Tibial nerve (tissue), 4 donors: ENCODE data around the gene CRTC3. TPM values are rescaled to one million over a fixed set of nuclear protein-coding genes. Genes with fewer than 3 reads are reported as not detected.
A peak's percentile ranks its signal among the peaks of the same experiment; 100 is the strongest.

Source experiments
- DNase-seq, 2 donors: peaks; one replicate each; pipeline ENCODE4 v3.0.0-alpha.2; 2019; ENCODE audit warnings: low spot score in 2 of 2
- H3K27ac ChIP-seq, 4 donors: fragments of 200-600 bp; sonication (generic) in 3 of 4; one replicate each; pipeline ENCODE4 v1.5.1; 2017 to 2019; ENCODE audit warnings: mild to moderate bottlenecking in 1 of 4
- H3K27me3 ChIP-seq, 2 donors: fragments of 200-600 bp; sonication (generic) in 1 of 2; one replicate each; pipeline versions ENCODE4 v1.5.1 to v1.6.0; 2017 to 2019
- H3K36me3 ChIP-seq, 3 donors: fragments of 200-600 bp; sonication (generic); one replicate each; pipeline ENCODE4 v1.5.1; 2018 to 2019
- H3K4me1 ChIP-seq, 4 donors: fragments of 200-600 bp; sonication (generic) in 3 of 4; one replicate each; pipeline ENCODE4 v1.5.1; 2017 to 2019
- H3K4me3 ChIP-seq, 4 donors: fragments of 200-600 bp; sonication (generic) in 3 of 4; one replicate each; pipeline ENCODE4 v1.5.1; 2017 to 2019; ENCODE audit warnings: mild to moderate bottlenecking in 1 of 4, moderate library complexity in 1 of 4
- H3K9me3 ChIP-seq, 4 donors: fragments of 200-600 bp; sonication (generic) in 3 of 4; one replicate each; pipeline ENCODE4 v1.5.1; 2017 to 2019
- CTCF ChIP-seq, 5 experiments: fragments of 200-600 bp in 3 of 5; fragments of 450-650 bp in 2 of 5; sonication (generic) in 3 of 5; IDR thresholded peaks; one replicate each; pipeline ENCODE4 v1.5.1; 2016 to 2019; ENCODE audit warnings: antibody characterized with exemption in 5 of 5, mild to moderate bottlenecking in 3 of 5, moderate library complexity in 2 of 5
- EP300 ChIP-seq, 2 donors: sonication (generic); formaldehyde crosslinking; IDR thresholded peaks; one replicate each; pipeline ENCODE4 v1.6.1; 2017; ENCODE audit warnings: antibody characterized with exemption in 2 of 2, mild to moderate bottlenecking in 1 of 2
- POLR2A ChIP-seq, 2 donors: fragments of 450-650 bp; IDR thresholded peaks; one replicate each; pipeline ENCODE4 v1.6.1; 2017; ENCODE audit warnings: antibody characterized with exemption in 2 of 2, mild to moderate bottlenecking in 2 of 2, moderate library complexity in 2 of 2
- WGBS, 2 donors: methylation state at CpG; one replicate each; pipeline ENCODE4 v1.1.5; 2018; 5-methylcytosine and 5-hydroxymethylcytosine counted together
- total RNA-seq, 4 donors: library from RNA; depleted of rRNA; stranded (reverse); fragments of >200 nt; gene quantifications; one replicate each; pipeline ENCODE4 v1.1.0, GENCODE V29; 2016

The CRTC3 gene
- total RNA-seq, 4 donors from 2014 or later: 52.7 to 63.7 (median 60.6) TPM

GRCh38 chr15:90679959-90680358, 150.2 kb downstream of the CRTC3 start:
- Histone ChIP-seq H3K27me3 (no peaks in the 10 kb centered on the region), H3K4me3 (no peak overlapping the region), H3K36me3 (no peaks in the 10 kb centered on the region), H3K27ac (peak overlapping the region; percentile 40 to 87 (median 69)), H3K9me3 (no peaks in the 10 kb centered on the region), H3K4me1 (peaks cover 0 to 19% (median 11%) of the 10 kb centered on the region in 4 donors)
- TF ChIP-seq POLR2A (IDR thresholded peaks at IDR 0.05) (no peak), EP300 (IDR thresholded peaks at IDR 0.05) (peak in 1 of 2 donors; percentile 67)
- WGBS, 2 donors: 58 to 75% methylated on average over 3 of the region's 3 CpGs
- peak; percentile 45 to 64 for DNase-seq

DNA sequence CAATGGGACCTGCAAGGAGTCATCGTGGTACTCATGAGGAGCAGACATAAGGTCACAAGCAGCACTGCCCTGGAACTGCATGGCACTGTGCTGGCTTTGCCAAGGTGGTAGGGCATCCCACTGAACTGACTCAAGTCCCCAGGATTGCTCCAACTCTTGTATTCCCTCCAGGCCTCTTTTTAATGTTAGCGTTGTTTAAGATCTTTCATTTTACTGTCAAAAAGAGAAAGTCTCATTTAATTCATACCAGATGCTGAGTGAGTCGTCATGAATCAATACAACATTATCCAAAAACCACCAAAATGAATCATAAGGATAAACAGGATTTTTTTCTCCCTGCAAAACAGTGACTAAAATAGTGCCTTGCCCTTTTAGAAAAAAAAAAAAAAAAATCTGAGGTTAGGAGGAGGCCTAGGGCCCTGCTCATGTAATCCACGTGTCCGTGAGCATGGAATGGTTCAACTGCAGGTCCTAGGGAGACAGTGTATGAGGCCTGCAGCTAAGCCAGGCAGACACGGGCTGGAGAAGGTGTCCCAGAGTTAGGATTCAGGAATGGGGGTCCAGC, 150.7 kb downstream of the CRTC3 start:
- WGBS, 2 donors: 28 to 34% methylated on average over 6 of the region's 6 CpGs
- Histone ChIP-seq H3K27ac (peak overlapping the region; percentile 40 to 87 (median 69)), H3K27me3 (no peaks in the 10 kb centered on the region), H3K4me3 (no peak overlapping the region), H3K36me3 (no peaks in the 10 kb centered on the region), H3K9me3 (no peaks in the 10 kb centered on the region), H3K4me1 (peaks cover 0 to 19% (median 11%) of the 10 kb centered on the region in 4 donors)
- TF ChIP-seq CTCF (IDR thresholded peaks at IDR 0.05) (no peak), POLR2A (IDR thresholded peaks at IDR 0.05) (no peak), EP300 (IDR thresholded peaks at IDR 0.05) (peak in 1 of 2 donors; percentile 64)
- DNase-seq: peak; percentile 31 to 58

DNA sequence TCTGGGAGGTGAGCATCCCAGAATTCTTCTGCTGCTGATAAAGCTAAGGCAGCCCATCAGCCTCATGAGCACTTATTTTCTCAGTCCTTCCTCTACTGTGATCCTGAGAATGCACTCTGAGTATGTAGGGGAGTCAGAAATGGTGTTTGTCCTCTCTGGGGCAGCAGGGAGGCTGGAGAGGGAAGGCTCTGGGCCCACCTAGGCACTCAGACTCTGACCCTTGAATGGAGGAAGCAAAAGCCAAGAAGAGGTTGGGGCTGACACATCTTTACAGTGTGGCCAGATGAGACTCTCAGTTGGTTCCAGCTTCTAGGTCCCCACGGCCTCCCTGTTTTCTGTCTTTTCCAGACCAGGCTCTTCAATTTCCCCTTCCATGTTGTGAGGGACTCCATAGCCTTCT, 151.3 kb downstream of the CRTC3 start:
- H3K36me3 ChIP-seq: no peaks in the 10 kb centered on the region
- H3K4me1 ChIP-seq: peaks cover 0 to 19% (median 11%) of the 10 kb centered on the region in 4 donors
- WGBS, 2 donors: 78 to 88% methylated on average over 1 of the region's 1 CpG
- no peak overlapping the region for H3K4me3 ChIP-seq
- no peaks in the 10 kb centered on the region for H3K27me3 ChIP-seq
- H3K9me3 ChIP-seq: no peaks in the 10 kb centered on the region
- TF ChIP-seq CTCF (IDR thresholded peaks at IDR 0.05) (no peak), EP300 (IDR thresholded peaks at IDR 0.05) (no peak), POLR2A (IDR thresholded peaks at IDR 0.05) (no peak)
- DNase-seq: no peak
- peak overlapping the region; percentile 17 to 87 (median 69) for H3K27ac ChIP-seq

DNA sequence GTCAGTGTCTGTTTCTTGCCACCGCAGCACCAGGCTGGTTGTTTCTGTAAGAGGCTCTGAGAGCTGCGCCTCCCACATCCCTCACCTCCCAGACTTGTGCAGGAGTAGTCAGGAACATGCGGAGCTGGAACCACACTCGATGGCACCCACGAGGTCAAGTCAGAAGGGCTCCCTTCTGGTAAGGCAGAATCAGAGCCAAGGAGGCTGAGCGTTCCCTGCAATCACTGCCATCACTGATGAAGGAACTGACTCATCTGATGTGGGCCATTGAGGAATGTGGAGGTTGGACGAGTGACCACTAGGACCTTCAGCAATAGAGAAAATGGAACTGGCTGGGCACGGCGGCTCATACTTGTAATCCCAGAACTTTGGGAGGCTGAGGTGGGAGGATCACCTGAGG, 151.8 kb downstream of the CRTC3 start:
- H3K27me3 ChIP-seq: no peaks in the 10 kb centered on the region
- H3K4me1 ChIP-seq: peaks cover 0 to 22% (median 11%) of the 10 kb centered on the region in 4 donors
- TF ChIP-seq EP300 (IDR thresholded peaks at IDR 0.05) (peak in 1 of 2 donors; percentile 65), POLR2A (IDR thresholded peaks at IDR 0.05) (no peak)
- no peaks in the 10 kb centered on the region for H3K36me3 ChIP-seq
- WGBS, 2 donors: 63 to 74% methylated on average over 9 of the region's 9 CpGs
- no peaks in the 10 kb centered on the region for H3K9me3 ChIP-seq
- peak; percentile 23 to 60 for DNase-seq
- peak overlapping the region; percentile 17 to 87 (median 69) for H3K27ac ChIP-seq
- no peak overlapping the region for H3K4me3 ChIP-seq

DNA sequence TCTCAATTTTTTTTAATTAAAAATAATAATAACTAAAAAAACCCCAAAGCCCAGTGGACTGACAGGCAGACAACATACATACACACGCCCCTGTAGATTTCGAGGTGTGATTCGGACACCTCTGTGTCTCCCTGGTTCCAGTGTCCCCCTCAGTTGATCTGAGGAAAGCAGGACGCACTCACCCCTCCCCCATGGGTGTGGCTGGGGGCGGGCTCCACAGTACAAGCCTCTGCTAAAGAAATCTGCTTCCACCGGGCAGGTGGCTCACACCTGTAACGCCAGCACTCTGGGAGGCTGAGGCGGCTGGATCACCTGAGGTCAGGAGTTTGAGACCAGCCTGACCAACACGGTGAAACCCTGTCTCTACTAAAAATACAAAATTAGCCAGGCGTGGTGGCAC, 153.6 kb downstream of the CRTC3 start:
- Histone ChIP-seq H3K9me3 (no peaks in the 10 kb centered on the region), H3K36me3 (no peaks in the 10 kb centered on the region), H3K4me3 (no peak overlapping the region), H3K4me1 (peaks cover 0 to 22% (median 11%) of the 10 kb centered on the region in 4 donors), H3K27me3 (no peaks in the 10 kb centered on the region), H3K27ac (no peak overlapping the region)
- no peak for DNase-seq
- TF ChIP-seq EP300 (IDR thresholded peaks at IDR 0.05): no peak
- no peak for TF ChIP-seq POLR2A (IDR thresholded peaks at IDR 0.05)
- no peak for TF ChIP-seq CTCF (IDR thresholded peaks at IDR 0.05)
- 85 to 86% methylated on average over 10 of the region's 10 CpGs for WGBS, 2 donors

GRCh38 chr15:90683876-90684275, 154.2 kb downstream of the CRTC3 start:
- no peaks in the 10 kb centered on the region for H3K36me3 ChIP-seq
- 70 to 76% methylated on average over 4 of the region's 4 CpGs for WGBS, 2 donors
- TF ChIP-seq CTCF (IDR thresholded peaks at IDR 0.05) (no peak), EP300 (IDR thresholded peaks at IDR 0.05) (no peak)
- DNase-seq: no peak
- H3K27ac ChIP-seq: no peak overlapping the region
- no peak overlapping the region for H3K4me3 ChIP-seq
- no peaks in the 10 kb centered on the region for H3K9me3 ChIP-seq
- H3K4me1 ChIP-seq: peaks cover 0 to 22% (median 11%) of the 10 kb centered on the region in 4 donors
- H3K27me3 ChIP-seq: no peaks in the 10 kb centered on the region
